ENCODE measurements around the gene TFG. TPM values are rescaled to one million over a fixed set of nuclear protein-coding genes. Genes with fewer than 3 reads are reported as not detected.

The TFG gene
- polyA plus RNA-seq, 1 experiment, result 97.7 TPM

- DNase-seq (ENCODE audit: low read depth), result no peak
- Histone ChIP-seq H3K27me3 (ENCODE audit: control insufficient read depth, insufficient read depth, low read length) (no peaks in the 10 kb centered on the region), H3K36me3 (ENCODE audit: control insufficient read depth, insufficient read depth, low read length) (no peaks in the 10 kb centered on the region), H3K4me3 (ENCODE audit: low read depth, low read length) (no peak overlapping the region)
- ChIA-PET POLR2A (no interaction called here), CTCF (no interaction called here)
- TF ChIP-seq, protein P1, sequence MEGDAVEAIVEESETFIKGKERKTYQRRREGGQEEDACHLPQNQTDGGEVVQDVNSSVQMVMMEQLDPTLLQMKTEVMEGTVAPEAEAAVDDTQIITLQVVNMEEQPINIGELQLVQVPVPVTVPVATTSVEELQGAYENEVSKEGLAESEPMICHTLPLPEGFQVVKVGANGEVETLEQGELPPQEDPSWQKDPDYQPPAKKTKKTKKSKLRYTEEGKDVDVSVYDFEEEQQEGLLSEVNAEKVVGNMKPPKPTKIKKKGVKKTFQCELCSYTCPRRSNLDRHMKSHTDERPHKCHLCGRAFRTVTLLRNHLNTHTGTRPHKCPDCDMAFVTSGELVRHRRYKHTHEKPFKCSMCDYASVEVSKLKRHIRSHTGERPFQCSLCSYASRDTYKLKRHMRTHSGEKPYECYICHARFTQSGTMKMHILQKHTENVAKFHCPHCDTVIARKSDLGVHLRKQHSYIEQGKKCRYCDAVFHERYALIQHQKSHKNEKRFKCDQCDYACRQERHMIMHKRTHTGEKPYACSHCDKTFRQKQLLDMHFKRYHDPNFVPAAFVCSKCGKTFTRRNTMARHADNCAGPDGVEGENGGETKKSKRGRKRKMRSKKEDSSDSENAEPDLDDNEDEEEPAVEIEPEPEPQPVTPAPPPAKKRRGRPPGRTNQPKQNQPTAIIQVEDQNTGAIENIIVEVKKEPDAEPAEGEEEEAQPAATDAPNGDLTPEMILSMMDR (IDR thresholded peaks at IDR 0.05; ENCODE audit: insufficient read depth, low read depth, low read length), result no peak
Observed at GRCh38 chr3:100775226-100775625, 65.9 kb downstream of the TFG start.

DNA sequence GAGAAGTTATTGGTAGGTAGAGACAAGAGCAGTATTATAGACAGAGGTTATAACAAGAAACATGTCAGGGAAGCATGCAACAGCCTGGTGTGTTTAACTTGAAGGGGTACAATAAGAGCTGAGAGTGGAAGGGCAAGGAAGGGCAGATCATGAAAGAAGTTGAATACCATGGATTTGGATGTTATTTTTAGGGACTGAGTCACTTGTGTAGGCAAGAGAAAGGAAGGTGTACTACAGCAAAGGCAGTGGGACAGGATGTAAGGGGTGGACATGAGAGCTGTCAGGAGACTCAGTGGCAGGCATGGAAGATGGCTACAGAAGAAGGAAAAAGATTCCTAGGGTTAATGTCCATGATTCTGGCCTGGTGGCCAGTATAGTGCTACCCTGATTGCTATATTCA is 66.4 kb downstream of the TFG start:
- ChIA-PET CTCF (no interaction called here), POLR2A (no interaction called here)
- Histone ChIP-seq H3K4me3 (ENCODE audit: low read depth, low read length) (no peak overlapping the region), H3K36me3 (ENCODE audit: control insufficient read depth, insufficient read depth, low read length) (no peaks in the 10 kb centered on the region), H3K27me3 (ENCODE audit: control insufficient read depth, insufficient read depth, low read length) (no peaks in the 10 kb centered on the region)
- TF ChIP-seq, protein P1 (IDR thresholded peaks at IDR 0.05; ENCODE audit: insufficient read depth, low read depth, low read length), result no peak
- no peak for DNase-seq (ENCODE audit: low read depth)

DNA sequence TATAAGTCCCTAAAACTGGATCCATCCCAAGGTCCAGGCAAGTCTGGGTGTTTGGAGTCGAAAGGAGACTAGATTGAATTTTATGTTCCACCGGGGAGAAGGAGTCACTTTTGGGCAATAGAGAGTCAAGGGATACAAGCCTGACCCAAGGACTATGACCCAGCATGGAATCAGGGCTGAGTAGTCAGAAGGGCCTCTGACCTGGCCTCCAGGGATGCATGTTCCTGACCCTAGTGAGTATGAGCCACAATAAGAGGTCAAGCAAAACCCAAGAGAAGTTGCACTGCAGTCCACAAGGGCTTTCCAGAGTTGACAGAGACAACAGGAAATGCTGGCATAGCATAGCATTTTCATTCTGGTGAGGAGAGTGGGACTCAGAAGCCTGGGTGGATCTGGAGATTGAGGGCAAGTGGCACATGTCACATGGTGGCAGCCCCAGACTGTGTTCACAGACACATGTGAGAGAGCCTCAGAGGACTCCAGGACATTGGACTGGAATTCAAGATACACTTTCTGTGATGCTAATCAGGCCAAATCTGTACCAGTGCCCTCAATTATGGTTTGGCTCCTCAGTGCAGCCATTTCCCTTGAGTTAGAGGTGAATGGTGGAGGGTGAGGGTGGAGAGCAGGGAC is 66.9 kb downstream of the TFG start:
- no peaks in the 10 kb centered on the region for H3K36me3 ChIP-seq (ENCODE audit: control insufficient read depth, insufficient read depth, low read length)
- no peaks in the 10 kb centered on the region for H3K27me3 ChIP-seq (ENCODE audit: control insufficient read depth, insufficient read depth, low read length)
- H3K4me3 ChIP-seq (ENCODE audit: low read depth, low read length), result no peak overlapping the region
- DNase-seq (ENCODE audit: low read depth), result no peak
- TF ChIP-seq, protein P1 (IDR thresholded peaks at IDR 0.05; ENCODE audit: insufficient read depth, low read depth, low read length), result no peak
- ChIA-PET CTCF (interaction anchor here (1.2 kb wide), 1 partner anchor 17 kb away, joined by 3 read pairs; no protein-coding TSS in a partner anchor), POLR2A (no interaction called here)

- H3K27me3 ChIP-seq (ENCODE audit: control insufficient read depth, insufficient read depth, low read length), result no peaks in the 10 kb centered on the region
- CTCF ChIA-PET, result interaction anchor here (1.1 to 1.2 kb wide), 2 partner anchors 15 to 17 kb away, joined by 3 read pairs; no protein-coding TSS in a partner anchor
- no peak overlapping the region for H3K4me3 ChIP-seq (ENCODE audit: low read depth, low read length)
- POLR2A ChIA-PET, result no interaction called here
- TF ChIP-seq, protein P1 (IDR thresholded peaks at IDR 0.05; ENCODE audit: insufficient read depth, low read depth, low read length), result no peak
- DNase-seq (ENCODE audit: low read depth), result no peak
- H3K36me3 ChIP-seq (ENCODE audit: control insufficient read depth, insufficient read depth, low read length), result no peaks in the 10 kb centered on the region
Observed at GRCh38 chr3:100776746-100777145, 67.5 kb downstream of the TFG start.

DNA sequence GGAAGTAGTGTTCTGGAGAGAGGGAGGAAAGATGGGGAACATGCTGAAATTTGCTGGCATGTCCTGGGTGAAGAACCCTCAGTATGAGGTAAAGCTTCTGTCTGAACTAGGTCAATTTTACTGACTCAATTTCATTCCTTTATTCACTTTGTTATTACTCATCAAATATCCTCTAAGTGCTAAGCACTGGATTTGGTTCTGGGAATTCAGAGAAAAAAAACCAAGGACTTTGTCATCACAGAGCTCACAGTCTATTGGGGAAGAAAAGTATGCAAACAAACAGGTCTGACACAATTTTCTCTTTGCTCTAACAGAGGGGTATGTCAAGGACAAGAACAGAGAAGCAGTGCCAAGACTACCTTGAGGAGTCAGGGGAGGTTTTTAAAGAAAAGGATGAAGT is 68.0 kb downstream of the TFG start:
- no peak for DNase-seq (ENCODE audit: low read depth)
- POLR2A ChIA-PET, result no interaction called here
- no peaks in the 10 kb centered on the region for H3K36me3 ChIP-seq (ENCODE audit: control insufficient read depth, insufficient read depth, low read length)
- no peaks in the 10 kb centered on the region for H3K27me3 ChIP-seq (ENCODE audit: control insufficient read depth, insufficient read depth, low read length)
- CTCF ChIA-PET, result interaction anchor here (0.6 to 1.2 kb wide), 5 partner anchors 14 to 402 kb away, joined by 3 read pairs; no protein-coding TSS in a partner anchor
- TF ChIP-seq, protein P1 (IDR thresholded peaks at IDR 0.05; ENCODE audit: insufficient read depth, low read depth, low read length), result no peak
- H3K4me3 ChIP-seq (ENCODE audit: low read depth, low read length), result no peak overlapping the region

Data from BJ (cell line).